Osteoblast (primary cell): ENCODE results near the gene CCDC142. TPM values are rescaled to one million over a fixed set of nuclear protein-coding genes. Genes with fewer than 3 reads are reported as not detected.

Experiments
- DNase-seq: peaks from one replicate; pipeline ENCODE4 v3.0.0; 2011; ENCODE audit warnings: low spot score, mixed read lengths; ENCODE audit not compliant: insufficient read length; ENCODE audit errors: missing footprints
- H2AFZ ChIP-seq: 2 replicates; pipeline ENCODE4 v1.6.0; 2011; ENCODE audit warnings: mild to moderate bottlenecking, low read length
- H3K27ac ChIP-seq: 2 replicates; pipeline ENCODE4 v1.5.1; 2011; ENCODE audit warnings: mild to moderate bottlenecking, low read depth, low read length, moderate library complexity
- H3K27me3 ChIP-seq: 2 replicates; pipeline ENCODE4 v1.6.0; 2012; ENCODE audit warnings: mild to moderate bottlenecking, control low read depth, inconsistent platforms, low read length, moderate library complexity; ENCODE audit not compliant: insufficient read depth
- H3K36me3 ChIP-seq: 2 replicates; pipeline ENCODE4 v1.5.1; 2011; ENCODE audit warnings: mild to moderate bottlenecking, low read length, control low read depth, moderate library complexity; ENCODE audit not compliant: insufficient read depth
- H3K4me1 ChIP-seq: 2 replicates; pipeline ENCODE4 v1.5.1; 2011; ENCODE audit warnings: mild to moderate bottlenecking, low read length, control low read depth, moderate library complexity; ENCODE audit not compliant: insufficient read depth
- H3K4me2 ChIP-seq: 2 replicates; pipeline ENCODE4 v1.6.0; 2011; ENCODE audit warnings: mild to moderate bottlenecking, low read length; ENCODE audit not compliant: insufficient read depth
- H3K4me3 ChIP-seq: fragments of 200-600 bp; sonication (generic); 3 replicates; pipeline ENCODE4 v1.5.1; 2012; ENCODE audit warnings: mild to moderate bottlenecking, low read length, inconsistent platforms; ENCODE audit not compliant: insufficient read depth
- H3K79me2 ChIP-seq: 2 replicates; pipeline ENCODE4 v1.6.0; 2012; ENCODE audit warnings: mild to moderate bottlenecking, low read length, control low read depth, inconsistent platforms; ENCODE audit not compliant: insufficient read depth
- H3K9me3 ChIP-seq: 2 replicates; pipeline ENCODE4 v1.5.1; 2011; ENCODE audit warnings: low read depth, low read length, control low read depth
- H4K20me1 ChIP-seq: 2 replicates; pipeline ENCODE4 v1.6.0; 2012; ENCODE audit warnings: mild to moderate bottlenecking, low read length, control low read depth; ENCODE audit not compliant: insufficient read depth
- total RNA-seq: library from RNA; depleted of rRNA; stranded (reverse); fragments of >200 nt; gene quantifications from 2 replicates; pipeline ENCODE4 v1.2.3, GENCODE V29; 2012
- TF ChIP-seq, protein P1 (sequence below): IDR thresholded peaks from 2 replicates; pipeline ENCODE4 v1.5.1; 2011; ENCODE audit warnings: mild to moderate bottlenecking, low read depth, low read length, moderate library complexity; ENCODE audit errors: extremely low read depth

CCDC142 gene
- total RNA-seq, 1 donor, result 32.6 TPM

DNA sequence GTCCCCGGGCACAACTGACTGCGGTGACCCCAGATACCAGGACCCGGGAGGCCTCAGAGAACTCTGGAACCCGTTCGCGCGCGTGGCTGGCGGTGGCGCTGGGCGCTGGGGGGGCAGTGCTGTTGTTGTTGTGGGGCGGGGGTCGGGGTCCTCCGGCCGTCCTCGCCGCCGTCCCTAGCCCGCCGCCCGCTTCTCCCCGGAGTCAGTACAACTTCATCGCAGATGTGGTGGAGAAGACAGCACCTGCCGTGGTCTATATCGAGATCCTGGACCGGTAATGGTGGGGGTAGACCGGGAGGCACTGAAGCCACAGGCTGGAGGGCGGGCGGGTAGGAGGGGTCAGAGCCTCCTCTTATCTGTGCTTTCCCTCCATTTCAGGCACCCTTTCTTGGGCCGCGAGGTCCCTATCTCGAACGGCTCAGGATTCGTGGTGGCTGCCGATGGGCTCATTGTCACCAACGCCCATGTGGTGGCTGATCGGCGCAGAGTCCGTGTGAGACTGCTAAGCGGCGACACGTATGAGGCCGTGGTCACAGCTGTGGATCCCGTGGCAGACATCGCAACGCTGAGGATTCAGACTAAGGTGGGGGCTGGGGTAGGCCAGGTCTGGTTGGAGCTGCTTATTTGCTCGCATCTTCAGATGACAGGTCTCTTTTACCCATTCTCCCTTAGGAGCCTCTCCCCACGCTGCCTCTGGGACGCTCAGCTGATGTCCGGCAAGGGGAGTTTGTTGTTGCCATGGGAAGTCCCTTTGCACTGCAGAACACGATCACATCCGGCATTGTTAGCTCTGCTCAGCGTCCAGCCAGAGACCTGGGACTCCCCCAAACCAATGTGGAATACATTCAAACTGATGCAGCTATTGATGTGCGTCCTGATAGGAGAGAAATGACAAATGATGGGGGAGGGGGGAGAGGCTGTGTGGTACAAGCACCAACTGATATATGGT lies 47.7 kb upstream of the CCDC142 start:
- H3K4me3 ChIP-seq, result peak overlapping the region; percentile 93
- H3K4me1 ChIP-seq, result peaks cover 29% of the 10 kb centered on the region
- no peaks in the 10 kb centered on the region for H3K9me3 ChIP-seq
- peaks cover 16% of the 10 kb centered on the region for H4K20me1 ChIP-seq
- DNase-seq, result peak; percentile 96
- no peaks in the 10 kb centered on the region for H3K27me3 ChIP-seq
- TF ChIP-seq, protein P1, sequence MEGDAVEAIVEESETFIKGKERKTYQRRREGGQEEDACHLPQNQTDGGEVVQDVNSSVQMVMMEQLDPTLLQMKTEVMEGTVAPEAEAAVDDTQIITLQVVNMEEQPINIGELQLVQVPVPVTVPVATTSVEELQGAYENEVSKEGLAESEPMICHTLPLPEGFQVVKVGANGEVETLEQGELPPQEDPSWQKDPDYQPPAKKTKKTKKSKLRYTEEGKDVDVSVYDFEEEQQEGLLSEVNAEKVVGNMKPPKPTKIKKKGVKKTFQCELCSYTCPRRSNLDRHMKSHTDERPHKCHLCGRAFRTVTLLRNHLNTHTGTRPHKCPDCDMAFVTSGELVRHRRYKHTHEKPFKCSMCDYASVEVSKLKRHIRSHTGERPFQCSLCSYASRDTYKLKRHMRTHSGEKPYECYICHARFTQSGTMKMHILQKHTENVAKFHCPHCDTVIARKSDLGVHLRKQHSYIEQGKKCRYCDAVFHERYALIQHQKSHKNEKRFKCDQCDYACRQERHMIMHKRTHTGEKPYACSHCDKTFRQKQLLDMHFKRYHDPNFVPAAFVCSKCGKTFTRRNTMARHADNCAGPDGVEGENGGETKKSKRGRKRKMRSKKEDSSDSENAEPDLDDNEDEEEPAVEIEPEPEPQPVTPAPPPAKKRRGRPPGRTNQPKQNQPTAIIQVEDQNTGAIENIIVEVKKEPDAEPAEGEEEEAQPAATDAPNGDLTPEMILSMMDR, result no peak
- peak overlapping the region; percentile 70 for H3K27ac ChIP-seq
- H2AFZ ChIP-seq, result peak overlapping the region; percentile 86
- H3K79me2 ChIP-seq, result peaks cover 47% of the 10 kb centered on the region
- H3K36me3 ChIP-seq, result peaks cover 56% of the 10 kb centered on the region
- peak overlapping the region; percentile 99 for H3K4me2 ChIP-seq

DNA sequence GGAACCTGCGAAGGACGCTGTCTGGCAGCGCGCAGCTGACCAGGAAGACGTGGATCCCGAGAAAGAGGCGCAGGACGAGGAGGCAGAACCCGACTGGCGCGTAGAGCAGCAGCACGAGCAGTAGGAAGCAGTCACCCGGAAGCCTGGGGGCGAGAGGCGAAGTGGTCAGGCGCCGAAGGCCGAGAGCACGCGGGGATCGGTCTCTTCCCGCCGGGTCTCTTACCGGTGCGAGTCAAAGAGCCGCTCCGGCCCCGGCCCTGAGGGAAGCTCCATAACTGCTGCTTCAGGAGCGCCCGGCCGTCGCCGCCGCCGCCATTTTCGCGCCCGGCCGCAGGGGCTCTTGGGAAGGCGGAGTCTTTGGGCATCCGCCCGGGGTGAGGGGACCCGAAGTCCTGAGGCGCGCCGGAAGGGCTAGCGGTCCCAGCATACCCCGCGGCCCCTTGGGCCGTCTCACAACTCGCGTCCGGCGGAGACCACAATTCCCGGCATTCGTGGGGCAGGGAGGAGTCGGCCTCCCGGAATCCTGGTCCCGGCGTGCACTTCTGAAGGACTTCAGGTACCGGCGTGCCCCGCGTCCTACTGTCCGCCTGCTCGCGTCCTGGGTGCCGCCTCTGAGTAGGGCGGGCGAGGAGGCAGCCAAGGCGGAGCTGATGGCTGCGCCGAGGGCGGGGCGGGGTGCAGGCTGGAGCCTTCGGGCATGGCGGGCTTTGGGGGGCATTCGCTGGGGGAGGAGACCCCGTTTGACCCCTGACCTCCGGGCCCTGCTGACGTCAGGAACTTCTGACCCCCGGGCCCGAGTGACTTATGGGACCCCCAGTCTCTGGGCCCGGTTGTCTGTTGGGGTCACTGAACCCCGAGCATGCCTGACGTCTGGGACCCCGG lies 46.8 kb upstream of the CCDC142 start, which contains the start of the genes AUP1 and HTRA2:
Gene AUP1, minus strand, starts transcription at position 350 of the 882 bp plus-strand sequence. Its CDS starts 77 bp downstream, at position 273.
Gene HTRA2, plus strand, starts transcription at position 577 of the 882 bp plus-strand sequence. Its CDS starts 74 bp downstream, at position 651.
- peak within 1 kb of the TSS; percentile 93 for H3K4me3 ChIP-seq
- H4K20me1 ChIP-seq, result peaks cover 16% of the 10 kb centered on the region
- peaks cover 29% of the 10 kb centered on the region for H3K4me1 ChIP-seq
- H3K79me2 ChIP-seq, result peaks cover 47% of the 10 kb centered on the region
- H3K27me3 ChIP-seq, result no peaks in the 10 kb centered on the region
- DNase-seq, result peak; percentile 100
- H2AFZ ChIP-seq, result peak within 1 kb of the TSS; percentile 86
- no peaks in the 10 kb centered on the region for H3K9me3 ChIP-seq
- TF ChIP-seq, protein P1, result no peak
- H3K27ac ChIP-seq, result peak within 1 kb of the TSS; percentile 93
- H3K36me3 ChIP-seq, result peaks cover 50% of the 10 kb centered on the region
- H3K4me2 ChIP-seq, result peak within 1 kb of the TSS; percentile 99

DNA sequence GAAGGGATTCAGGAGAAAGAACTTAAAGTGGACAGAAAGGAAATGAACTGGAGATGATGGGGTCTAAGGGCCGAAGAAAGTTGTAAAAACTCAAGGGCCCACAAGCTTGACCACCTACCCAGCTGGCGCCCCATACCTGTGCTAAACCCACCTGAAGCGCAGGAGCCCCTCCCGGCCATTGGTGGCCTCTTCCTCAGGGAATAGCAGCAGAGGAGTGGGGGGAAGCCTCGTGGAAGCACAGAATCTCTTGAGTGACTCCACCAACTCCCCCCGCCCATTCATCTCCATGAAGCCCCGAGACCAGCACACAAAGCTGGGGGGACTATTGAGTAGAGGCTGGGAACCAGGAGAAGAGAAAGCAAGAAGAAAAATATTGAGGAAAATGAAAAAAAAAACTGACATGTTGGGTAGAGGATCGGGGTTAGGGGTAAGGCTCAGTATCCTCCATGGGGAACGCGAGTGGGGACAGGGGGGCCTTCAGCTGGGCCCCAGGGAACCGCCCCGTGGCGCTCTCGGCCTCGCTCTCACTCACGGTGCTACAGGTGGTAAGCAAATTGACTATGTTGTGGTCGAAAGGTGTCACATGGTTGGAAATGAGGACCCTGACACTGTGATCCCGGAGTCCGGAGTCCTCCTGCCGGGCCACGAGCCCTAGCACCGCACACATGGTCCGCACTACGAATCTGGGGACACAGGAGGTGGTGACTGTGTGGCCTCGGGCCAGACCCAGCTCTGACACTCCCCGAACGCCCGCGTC lies 46.0 kb upstream of the CCDC142 start:
- Histone ChIP-seq H3K4me2 (peak overlapping the region; percentile 99), H4K20me1 (peaks cover 16% of the 10 kb centered on the region), H2AFZ (peak overlapping the region; percentile 80), H3K9me3 (no peaks in the 10 kb centered on the region), H3K36me3 (peaks cover 42% of the 10 kb centered on the region), H3K79me2 (peaks cover 47% of the 10 kb centered on the region), H3K4me1 (peaks cover 29% of the 10 kb centered on the region), H3K4me3 (peak overlapping the region; percentile 93), H3K27ac (peak overlapping the region; percentile 93), H3K27me3 (no peaks in the 10 kb centered on the region)
- TF ChIP-seq, protein P1, result no peak
- DNase-seq, result peak; percentile 66
